Measurements from ENCODE around the gene TOX3.

TOX3 gene
- total RNA-seq, result 0 to 0.08 (median 0) reads per million in 4 donors

DNA sequence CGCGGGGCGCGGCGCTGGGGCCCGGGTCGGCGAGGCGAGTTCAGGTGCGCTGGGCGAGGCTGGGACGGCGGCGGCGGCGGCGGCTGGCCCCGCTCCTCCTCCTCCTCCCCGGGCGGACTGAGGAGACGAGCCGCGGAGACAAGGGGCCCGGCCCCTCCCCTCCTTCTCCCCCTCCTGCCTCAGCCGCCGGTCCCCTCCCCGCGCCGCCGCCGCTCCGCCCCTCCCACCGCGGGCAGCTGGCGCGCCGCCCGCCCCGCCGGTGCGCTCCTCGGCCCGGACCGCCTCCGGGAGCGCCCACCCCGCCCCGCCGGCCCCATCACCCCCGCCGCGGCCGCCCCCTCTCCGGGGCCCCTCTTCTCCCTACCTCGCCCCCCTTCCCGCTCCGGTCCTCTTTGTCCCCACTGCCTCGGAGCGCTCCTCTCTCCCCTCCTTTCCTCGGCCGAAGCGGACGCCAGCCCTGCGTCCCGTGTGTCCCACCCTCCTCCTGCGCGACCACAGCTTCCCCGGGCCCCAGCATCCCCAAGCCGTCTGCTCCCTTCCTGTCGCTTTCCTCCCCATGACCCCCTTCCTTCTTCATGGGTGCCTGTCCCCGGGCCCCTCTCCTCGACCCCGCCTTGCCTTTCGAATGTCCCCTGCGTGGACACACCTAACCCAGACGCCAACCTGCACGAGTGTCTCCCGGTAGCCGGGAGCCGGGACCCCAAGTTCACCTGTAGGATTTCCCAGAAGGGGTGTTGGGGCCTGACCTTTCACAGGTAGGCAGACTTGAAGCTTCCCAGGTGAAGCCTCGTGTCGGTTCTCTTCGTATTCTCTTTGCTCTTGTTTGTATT is at the start of gene TOX3:
TOX3 (minus strand) TSS at position 140 of the 830 bp plus-strand sequence. CDS start 420 bp downstream, outside the sequence.
- DNase-seq, result no peak

DNA sequence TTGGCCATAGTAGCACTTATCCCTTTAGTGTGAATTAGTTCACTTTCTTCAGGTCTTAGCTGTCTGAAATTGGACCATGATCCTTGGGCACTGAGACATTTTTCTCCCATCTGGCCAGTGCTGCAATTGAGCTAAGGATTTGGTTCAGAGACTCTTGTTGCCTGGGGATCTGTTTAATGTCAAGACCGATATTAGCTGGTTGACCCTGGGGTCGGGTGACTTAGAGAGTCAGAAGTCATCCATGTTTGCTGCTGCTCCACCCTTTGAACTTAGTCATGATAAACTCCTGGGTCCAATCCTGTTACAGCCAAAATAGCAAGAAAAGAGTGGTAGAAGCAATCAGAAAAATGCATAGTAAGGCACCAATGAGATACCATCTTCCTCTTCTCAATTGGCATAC is 45.8 kb upstream of the TOX3 start:
- no peak for DNase-seq

DNA sequence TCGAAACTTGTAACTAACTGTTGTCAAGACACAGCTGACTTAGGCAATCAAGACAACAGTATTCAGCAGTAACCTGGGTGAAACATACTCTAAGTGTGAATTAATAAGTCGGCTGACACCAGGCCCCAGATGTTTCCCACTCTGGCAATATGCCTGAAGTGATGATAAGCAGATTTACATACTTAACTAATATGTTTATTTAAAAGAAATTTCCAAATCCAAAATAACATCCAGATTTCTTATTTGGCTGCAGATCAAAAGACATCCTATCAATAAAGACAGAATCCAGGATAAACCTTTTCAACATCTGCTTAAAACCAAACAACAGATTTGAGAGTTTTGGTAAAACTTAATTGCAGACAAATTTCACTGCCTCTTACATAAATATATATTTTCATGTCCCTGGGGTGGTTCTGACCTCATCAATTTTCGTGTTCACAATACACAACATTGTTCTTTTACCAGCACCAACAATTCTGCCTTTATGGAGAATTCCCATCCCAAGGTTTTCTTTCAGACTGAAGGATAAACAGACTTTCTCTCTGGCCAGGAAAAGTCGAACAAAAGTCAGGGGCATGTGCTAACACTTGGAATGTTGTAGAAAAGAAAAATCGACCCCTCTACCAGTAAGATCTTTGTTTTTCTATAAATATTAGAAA is 45.1 kb upstream of the TOX3 start:
- DNase-seq, result no peak

DNA sequence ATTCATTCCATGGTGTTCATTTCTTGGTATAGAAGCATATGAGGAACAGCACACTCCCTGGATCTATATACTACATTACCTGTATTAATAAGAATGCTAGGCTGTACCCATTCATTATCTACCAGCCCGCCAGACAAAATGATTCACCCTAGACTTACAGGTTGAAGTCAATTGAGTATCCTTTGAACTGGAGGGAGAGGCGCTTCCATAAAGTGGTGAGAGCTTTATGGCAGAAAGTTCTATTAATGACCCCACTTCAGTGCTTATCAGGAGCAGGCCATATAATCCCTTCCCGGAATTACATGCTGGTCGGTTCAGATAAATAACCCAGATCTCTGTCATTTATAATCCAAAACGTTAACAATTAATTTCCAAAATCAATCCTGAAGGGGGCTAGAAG is 44.5 kb upstream of the TOX3 start:
- DNase-seq, result no peak

- DNase-seq, result no peak
These were observed 39.2 kb upstream of the TOX3 start for GRCh38 chr16:52586159-52586558.

DNA sequence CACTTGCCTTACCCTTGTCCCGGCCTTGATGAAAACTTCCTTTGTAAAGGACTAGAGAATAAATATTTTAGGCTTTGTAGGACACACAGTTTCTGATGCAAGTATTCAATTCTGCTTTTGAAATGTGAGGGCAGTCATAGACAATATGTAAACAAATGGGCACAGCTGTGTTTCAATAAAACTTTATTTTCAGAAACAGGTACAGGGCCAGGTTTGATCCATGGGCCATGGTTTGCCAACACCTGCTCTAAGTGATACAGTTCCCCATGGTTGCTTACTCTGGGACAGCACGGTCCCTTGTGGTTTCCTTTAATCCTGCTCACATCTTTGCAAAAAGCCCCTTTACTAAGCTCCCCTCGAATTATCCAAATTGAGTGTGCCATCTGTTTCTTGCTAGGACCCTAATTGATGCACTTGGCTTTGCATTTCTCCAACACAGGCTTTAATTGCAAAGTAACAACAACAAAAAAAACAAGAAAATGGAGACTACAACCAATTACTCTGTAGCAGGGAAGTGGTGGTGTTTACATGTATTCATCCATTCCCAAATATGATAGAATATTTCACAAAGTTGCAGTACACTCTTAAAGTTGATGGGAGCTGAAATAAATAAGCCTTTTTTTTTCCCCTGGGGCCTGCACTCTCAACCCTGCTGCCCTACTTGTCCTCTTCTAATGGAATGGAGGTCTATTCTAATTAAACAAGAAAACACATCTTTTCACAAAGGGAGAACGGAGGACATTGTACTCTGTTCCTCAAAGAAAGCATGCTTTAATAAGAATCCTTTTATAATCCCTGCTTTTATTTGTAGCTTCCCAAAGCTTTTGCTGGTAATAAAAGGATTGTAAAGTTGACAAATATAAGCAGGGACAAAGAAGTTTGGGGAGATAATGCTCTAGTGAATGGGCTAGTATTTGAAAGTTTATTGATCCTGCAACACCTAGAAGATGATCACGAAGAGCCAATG is 37.7 kb upstream of the TOX3 start:
- no peak for DNase-seq

GRCh38 chr16:52581530-52581929 is 34.6 kb upstream of the TOX3 start:
- DNase-seq, result no peak

GRCh38 chr16:52580488-52580887 is 33.5 kb upstream of the TOX3 start:
- no peak for DNase-seq

DNA sequence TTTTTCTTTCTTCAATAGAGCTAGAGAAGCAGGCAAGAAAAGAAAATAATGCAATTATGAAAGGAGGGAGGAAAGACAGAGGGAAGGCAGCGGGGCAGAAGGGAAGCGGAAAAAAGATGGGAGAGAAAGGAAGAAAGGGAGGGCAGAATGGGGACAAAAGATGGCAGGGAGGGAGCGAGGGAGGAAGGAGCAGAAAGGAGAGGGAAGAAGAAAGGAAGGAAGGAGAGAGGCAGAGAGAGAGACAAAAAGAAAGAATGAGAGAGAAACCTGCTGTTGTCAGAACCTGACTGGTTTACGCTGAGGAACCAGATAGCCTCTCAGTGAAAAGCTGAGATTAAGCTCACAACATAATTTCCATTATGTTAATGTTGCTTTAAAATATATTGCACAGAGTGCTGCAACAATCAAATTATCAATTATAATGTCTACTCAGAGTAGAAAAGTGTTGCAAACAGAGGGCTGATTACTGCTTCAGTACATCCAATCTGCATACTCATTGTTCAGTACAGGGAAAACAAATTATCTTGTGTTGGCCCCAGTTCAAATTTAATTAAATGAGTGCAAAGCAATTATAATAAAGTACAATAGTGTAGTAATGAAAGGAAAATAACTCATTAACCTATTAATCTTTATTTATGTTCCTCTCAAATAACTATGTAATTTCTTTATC is 32.0 kb upstream of the TOX3 start:
- DNase-seq, result no peak

DNA sequence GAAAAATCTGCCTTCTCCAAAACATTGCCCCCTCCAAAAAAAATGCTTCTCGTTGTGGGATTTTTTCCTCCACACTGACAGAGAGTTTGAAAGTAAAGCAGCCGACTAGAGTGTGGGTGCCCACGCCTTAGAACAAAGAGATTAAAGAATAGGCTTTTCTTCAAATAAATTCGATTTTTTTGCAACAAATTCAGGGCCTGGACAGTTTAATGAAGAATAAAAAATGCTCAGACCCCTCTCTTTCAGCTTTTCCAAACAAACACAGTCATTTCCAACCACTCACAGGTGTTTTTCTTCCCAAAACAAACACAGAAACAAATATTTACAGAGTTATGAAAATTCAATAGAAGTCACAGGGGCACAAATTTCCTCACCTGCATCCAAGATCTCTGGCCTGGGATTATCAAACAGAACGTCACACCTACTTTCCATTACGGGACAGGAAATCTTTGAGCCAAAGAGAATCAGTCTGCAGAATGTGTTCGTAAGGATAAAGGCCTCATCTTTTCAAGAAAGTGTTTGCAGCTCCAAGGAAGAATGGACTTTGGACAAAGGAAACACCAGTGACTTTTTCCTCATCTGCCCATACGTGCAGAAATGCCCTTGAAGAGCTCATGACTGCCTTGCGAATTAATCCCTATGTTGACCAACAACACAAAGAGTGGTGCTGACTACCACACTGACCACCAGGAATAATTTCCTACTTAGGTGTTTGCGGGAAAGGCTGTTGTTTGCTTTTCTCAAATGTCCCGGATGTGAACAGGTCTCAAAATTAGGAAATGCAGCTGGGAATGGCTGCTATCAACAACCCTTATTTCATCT is 31.3 kb upstream of the TOX3 start:
- DNase-seq, result no peak

DNA sequence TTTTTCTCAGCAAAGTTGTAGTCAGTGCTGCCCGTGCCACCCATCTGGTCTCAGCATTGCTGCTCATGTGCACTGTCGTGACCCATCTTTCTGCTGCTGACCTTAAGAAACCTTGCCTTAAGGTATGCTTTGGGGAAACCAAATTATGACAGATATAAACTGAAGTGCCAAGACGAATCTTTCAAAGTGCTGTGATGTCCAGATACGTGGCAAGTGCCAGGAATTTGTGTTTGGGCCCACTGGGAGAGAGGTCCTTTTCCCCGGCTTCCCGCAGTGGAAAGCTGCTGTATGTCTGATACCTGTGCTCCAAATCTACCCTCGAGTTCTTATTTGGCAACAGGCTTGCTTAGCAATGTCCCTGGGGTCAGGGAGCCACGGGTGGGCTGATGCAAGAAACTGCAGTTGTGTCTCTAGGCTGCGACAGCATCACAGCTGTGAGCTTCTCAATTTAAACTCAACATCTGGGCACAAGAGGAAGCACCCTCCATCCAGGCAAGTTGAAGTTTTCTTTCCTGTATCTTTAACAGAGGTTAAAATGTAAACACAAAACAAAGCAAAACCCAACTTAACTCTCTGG is 30.3 kb upstream of the TOX3 start:
- no peak for DNase-seq

- no peak for DNase-seq
These were observed 26.7 kb upstream of the TOX3 start for GRCh38 chr16:52573365-52574299.

DNA sequence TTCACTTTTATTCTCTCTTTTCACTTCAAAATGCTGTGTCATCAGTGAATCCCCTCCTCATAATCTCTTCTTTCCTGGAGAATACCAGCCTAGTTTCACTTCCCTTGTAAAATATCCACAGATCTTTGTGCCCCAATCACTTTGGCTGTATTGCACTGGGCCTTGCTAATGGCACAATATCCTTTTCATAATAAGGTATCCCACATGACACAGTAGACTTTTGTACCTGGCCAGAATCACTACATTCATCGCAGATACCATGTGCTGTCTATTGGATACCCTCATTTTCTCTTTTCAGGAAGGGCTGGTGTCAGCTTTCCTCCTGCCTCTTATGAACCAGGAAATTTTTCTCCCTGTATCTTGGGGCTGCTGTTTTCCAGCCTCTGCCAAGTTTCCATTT is 25.7 kb upstream of the TOX3 start:
- no peak for DNase-seq

GRCh38 chr16:52570495-52571091 is 23.6 kb upstream of the TOX3 start:
- DNase-seq, result no peak

DNA sequence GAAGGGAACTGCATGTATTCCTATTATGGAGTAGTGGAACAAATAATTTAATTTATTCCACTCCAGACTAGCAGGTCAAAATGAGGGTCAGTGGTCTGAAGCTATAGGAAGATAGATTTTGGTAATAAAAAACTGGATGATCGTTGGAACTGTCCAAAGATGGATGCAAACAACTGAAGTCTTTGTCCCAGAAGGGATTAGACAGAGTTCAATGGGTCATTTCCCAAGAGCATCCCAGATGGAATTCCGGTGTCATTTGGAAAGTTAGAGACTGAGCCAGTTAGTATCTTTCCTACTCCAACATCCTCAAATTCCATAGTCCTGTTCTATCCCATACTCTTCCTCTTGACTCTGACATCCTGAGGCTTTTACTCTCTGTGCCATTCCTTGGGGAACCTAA is 22.8 kb upstream of the TOX3 start:
- no peak for DNase-seq

GRCh38 chr16:52568983-52569690 is 22.2 kb upstream of the TOX3 start:
- DNase-seq, result no peak

DNA sequence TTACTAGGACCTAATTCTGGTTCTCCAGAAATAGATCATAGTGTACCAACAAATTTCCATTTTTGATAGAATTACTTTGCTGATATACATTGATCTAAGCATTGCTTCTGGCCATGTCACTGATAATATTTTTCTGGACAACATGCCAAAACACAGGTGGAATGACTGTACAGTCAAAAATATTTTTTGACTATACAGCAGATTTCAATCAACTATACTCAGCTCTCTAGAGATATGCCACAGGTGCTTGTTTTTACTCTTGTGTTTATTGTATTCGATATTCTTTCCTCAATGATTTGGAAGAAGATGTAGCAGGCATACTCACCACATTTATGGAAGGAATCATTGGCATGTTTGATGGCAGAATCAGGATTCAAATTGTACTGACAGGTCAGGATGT is 21.6 kb upstream of the TOX3 start:
- no peak for DNase-seq

- no peak for DNase-seq
These were observed 20.2 kb upstream of the TOX3 start for GRCh38 chr16:52567193-52567592.
